Fibroblast of lung (primary cell): ENCODE results near the gene SLC26A1. TPM values are rescaled to one million over a fixed set of nuclear protein-coding genes. Genes with fewer than 3 reads are reported as not detected.

ENCODE experiments used
- DNase-seq, 2 donors: peaks; one replicate each; pipeline versions ENCODE4 v3.0.0 to v3.0.0-alpha.2; 2010; ENCODE audit warnings: low read depth in 2 of 2
- H2AFZ ChIP-seq: 2 replicates; pipeline ENCODE4 v1.5.1; 2012; ENCODE audit warnings: low read length, control low read depth, inconsistent platforms
- H3K27ac ChIP-seq: 2 replicates; pipeline ENCODE4 v1.5.1; 2011; ENCODE audit warnings: low read length, control low read depth; ENCODE audit not compliant: insufficient read depth
- H3K27me3 ChIP-seq: 2 replicates; pipeline ENCODE4 v1.5.1; 2011; ENCODE audit warnings: mild to moderate bottlenecking, low read length; ENCODE audit not compliant: control insufficient read depth, insufficient read depth
- H3K36me3 ChIP-seq: 2 replicates; pipeline ENCODE4 v1.5.1; 2011; ENCODE audit warnings: low read length; ENCODE audit not compliant: control insufficient read depth, insufficient read depth
- H3K4me1 ChIP-seq: 2 replicates; pipeline ENCODE4 v1.5.1; 2011; ENCODE audit warnings: low read length; ENCODE audit not compliant: control insufficient read depth, insufficient read depth; ENCODE audit errors: extremely low read depth
- H3K4me2 ChIP-seq: 2 replicates; pipeline ENCODE4 v1.5.1; 2011; ENCODE audit warnings: low read length, control low read depth; ENCODE audit not compliant: insufficient read depth; ENCODE audit errors: extremely low read depth
- H3K4me3 ChIP-seq, 4 experiments: fragments of 200-600 bp in 1 of 4; sonication (generic) in 1 of 4; replicated peaks in 1 of 4; 2 replicates each; pipeline ENCODE4 v1.5.1; 2011 to 2016; ENCODE audit warnings: low read length in 4 of 4, low read depth in 3 of 4, mild to moderate bottlenecking in 3 of 4, control low read depth in 2 of 4, inconsistent platforms in 1 of 4, mixed read lengths in 1 of 4; ENCODE audit not compliant: insufficient read depth in 1 of 4; ENCODE audit errors: control extremely low read depth in 1 of 4
- H3K79me2 ChIP-seq: 2 replicates; pipeline ENCODE4 v1.5.1; 2012; ENCODE audit warnings: mild to moderate bottlenecking, low read length, inconsistent platforms; ENCODE audit not compliant: control insufficient read depth, insufficient read depth
- H3K9ac ChIP-seq: 2 replicates; pipeline ENCODE4 v1.5.1; 2011; ENCODE audit warnings: mild to moderate bottlenecking, low read length, control low read depth; ENCODE audit not compliant: insufficient read depth
- H3K9me3 ChIP-seq: 2 replicates; pipeline ENCODE4 v1.5.1; 2012; ENCODE audit warnings: low read depth, low read length; ENCODE audit not compliant: control insufficient read depth, insufficient read depth
- H4K20me1 ChIP-seq: 2 replicates; pipeline ENCODE4 v1.5.1; 2011; ENCODE audit warnings: low read length; ENCODE audit not compliant: control insufficient read depth, insufficient read depth; ENCODE audit errors: extremely low read depth
- EZH2 ChIP-seq: IDR thresholded peaks from 2 replicates; pipeline ENCODE4 v1.5.1; 2012; ENCODE audit warnings: low read length, control low read depth, mild to moderate bottlenecking; ENCODE audit errors: missing control alignments
- polyA plus RNA-seq, 2 donors: library from polyadenylated mRNA; depleted of rRNA in 1 of 2; stranded (reverse) in 1 of 2; unstranded in 1 of 2; fragments of >200 nt; gene quantifications; 2 replicates each; pipeline ENCODE4 v1.2.1, GENCODE V29; 2011 to 2012; ENCODE audit warnings: missing spikeins in 1 of 2
- total RNA-seq: library from RNA; depleted of rRNA; stranded (reverse); fragments of >200 nt; gene quantifications from 2 replicates; pipeline ENCODE4 v1.2.1, GENCODE V29; 2014
- TF ChIP-seq, protein P1 (sequence below), 2 donors: IDR thresholded peaks in 1 of 2; conservative IDR thresholded peaks in 1 of 2; 1 replicate in 1 of 2; 2 replicates in 1 of 2; pipeline ENCODE4 v1.5.1; 2011 to 2012; ENCODE audit warnings: low read length in 2 of 2, control low read depth in 1 of 2, inconsistent platforms in 1 of 2, low read depth in 1 of 2, mild to moderate bottlenecking in 1 of 2

Gene SLC26A1
- total and polyA plus RNA-seq, 2 donors (not counting 1 experiment from before 2014, with no cell fraction given): 0.05 to 0.33 TPM

GRCh38 chr4:957231-957580 is 36.0 kb downstream of the SLC26A1 start:
- H3K36me3 ChIP-seq: peaks cover 12% of the 10 kb centered on the region

DNA sequence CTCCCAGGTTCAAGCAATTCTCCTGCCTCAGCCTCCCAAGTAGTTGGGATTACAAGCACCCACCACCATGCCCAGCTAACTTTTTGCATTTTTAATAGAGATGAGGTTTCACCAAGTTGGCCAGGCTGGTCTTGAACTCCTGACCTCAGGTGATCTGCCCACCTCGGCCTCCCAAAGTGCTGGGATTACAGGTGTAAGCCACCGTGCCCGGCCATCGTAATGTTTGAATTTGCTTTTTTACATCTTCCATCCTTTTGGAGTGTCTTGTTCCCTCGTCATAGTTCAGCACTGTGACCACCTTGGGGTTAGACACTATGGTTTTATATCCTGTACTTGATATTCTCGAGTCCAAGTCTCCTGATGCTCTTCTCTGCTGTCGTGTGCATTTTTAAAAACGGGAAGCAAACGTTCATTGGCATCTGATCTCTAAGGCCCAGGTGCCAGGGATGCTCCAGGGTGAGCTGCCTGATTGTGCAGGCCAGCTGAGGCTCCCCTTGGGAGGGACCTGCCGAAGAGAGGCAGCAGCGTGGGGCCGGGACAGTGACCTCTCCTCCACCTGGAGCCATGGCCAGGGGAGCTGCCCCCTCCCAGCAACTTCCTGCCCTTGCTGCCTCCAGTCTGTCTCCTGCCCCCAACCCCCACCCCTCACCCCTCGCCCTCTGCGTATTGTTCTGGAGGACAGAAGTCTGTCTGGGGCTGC is 36.5 kb downstream of the SLC26A1 start:
- no peaks in the 10 kb centered on the region for H3K4me1 ChIP-seq
- no peak overlapping the region for H3K4me3 ChIP-seq
- TF ChIP-seq EZH2: no peak
- TF ChIP-seq, protein P1, sequence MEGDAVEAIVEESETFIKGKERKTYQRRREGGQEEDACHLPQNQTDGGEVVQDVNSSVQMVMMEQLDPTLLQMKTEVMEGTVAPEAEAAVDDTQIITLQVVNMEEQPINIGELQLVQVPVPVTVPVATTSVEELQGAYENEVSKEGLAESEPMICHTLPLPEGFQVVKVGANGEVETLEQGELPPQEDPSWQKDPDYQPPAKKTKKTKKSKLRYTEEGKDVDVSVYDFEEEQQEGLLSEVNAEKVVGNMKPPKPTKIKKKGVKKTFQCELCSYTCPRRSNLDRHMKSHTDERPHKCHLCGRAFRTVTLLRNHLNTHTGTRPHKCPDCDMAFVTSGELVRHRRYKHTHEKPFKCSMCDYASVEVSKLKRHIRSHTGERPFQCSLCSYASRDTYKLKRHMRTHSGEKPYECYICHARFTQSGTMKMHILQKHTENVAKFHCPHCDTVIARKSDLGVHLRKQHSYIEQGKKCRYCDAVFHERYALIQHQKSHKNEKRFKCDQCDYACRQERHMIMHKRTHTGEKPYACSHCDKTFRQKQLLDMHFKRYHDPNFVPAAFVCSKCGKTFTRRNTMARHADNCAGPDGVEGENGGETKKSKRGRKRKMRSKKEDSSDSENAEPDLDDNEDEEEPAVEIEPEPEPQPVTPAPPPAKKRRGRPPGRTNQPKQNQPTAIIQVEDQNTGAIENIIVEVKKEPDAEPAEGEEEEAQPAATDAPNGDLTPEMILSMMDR (conservative IDR thresholded peaks at IDR 0.05 in 1 of 2, IDR thresholded peaks at IDR 0.05 in 1 of 2; ENCODE audit: low read depth in 1 of 2, low read length in 2 of 2): no peak
- no peak for DNase-seq
- H3K79me2 ChIP-seq: no peaks in the 10 kb centered on the region
- H3K27me3 ChIP-seq: no peaks in the 10 kb centered on the region
- H3K27ac ChIP-seq: no peak overlapping the region
- no peaks in the 10 kb centered on the region for H4K20me1 ChIP-seq
- H2AFZ ChIP-seq: no peak overlapping the region
- no peak overlapping the region for H3K9ac ChIP-seq
- no peak overlapping the region for H3K4me2 ChIP-seq
- no peaks in the 10 kb centered on the region for H3K9me3 ChIP-seq
- peaks cover 11% of the 10 kb centered on the region for H3K36me3 ChIP-seq

More at GRCh38 chr4:957231-957580, 36.0 kb downstream of the SLC26A1 start:
- H3K27me3 ChIP-seq: no peaks in the 10 kb centered on the region
- no peak overlapping the region for H3K4me3 ChIP-seq
- H3K4me2 ChIP-seq: no peak overlapping the region
- no peak for TF ChIP-seq EZH2
- TF ChIP-seq, protein P1 (conservative IDR thresholded peaks at IDR 0.05 in 1 of 2, IDR thresholded peaks at IDR 0.05 in 1 of 2; ENCODE audit: low read depth in 1 of 2, low read length in 2 of 2): no peak
- no peak for DNase-seq
- no peaks in the 10 kb centered on the region for H3K4me1 ChIP-seq
- no peak overlapping the region for H3K9ac ChIP-seq
- no peaks in the 10 kb centered on the region for H4K20me1 ChIP-seq
- no peak overlapping the region for H2AFZ ChIP-seq
- H3K79me2 ChIP-seq: no peaks in the 10 kb centered on the region
- H3K27ac ChIP-seq: no peak overlapping the region
- no peaks in the 10 kb centered on the region for H3K9me3 ChIP-seq

DNA sequence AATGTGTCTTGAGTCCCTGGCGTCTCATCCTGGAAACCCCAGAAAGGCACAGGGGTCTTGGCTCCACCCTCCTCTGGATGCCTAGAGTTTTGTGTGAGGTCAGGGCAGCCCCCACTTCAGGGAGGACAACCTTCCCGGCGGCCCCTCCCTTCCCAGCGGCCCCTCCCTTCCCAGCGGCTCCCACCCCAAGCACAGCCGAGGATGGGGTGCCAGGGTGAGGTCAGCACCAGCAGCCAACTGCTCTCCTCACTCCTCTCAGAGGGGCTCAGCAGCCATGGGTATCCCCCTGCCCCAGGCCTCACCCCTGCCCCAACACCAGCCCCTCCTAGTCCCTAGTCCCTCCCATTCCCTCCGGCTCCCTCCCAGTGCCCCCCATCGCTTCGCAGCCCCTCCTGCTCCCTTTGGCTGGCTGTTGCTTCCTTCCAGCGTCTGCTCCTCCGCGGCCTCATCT is 37.2 kb downstream of the SLC26A1 start:
- no peak overlapping the region for H3K4me3 ChIP-seq
- no peaks in the 10 kb centered on the region for H3K27me3 ChIP-seq
- no peak for DNase-seq
- H3K9me3 ChIP-seq: no peaks in the 10 kb centered on the region
- no peak overlapping the region for H3K27ac ChIP-seq
- no peaks in the 10 kb centered on the region for H3K4me1 ChIP-seq
- H3K4me2 ChIP-seq: no peak overlapping the region
- H3K36me3 ChIP-seq: peaks cover 9% of the 10 kb centered on the region
- H3K9ac ChIP-seq: no peak overlapping the region
- H3K79me2 ChIP-seq: no peaks in the 10 kb centered on the region
- TF ChIP-seq, protein P1 (conservative IDR thresholded peaks at IDR 0.05 in 1 of 2, IDR thresholded peaks at IDR 0.05 in 1 of 2; ENCODE audit: low read depth in 1 of 2, low read length in 2 of 2): no peak
- TF ChIP-seq EZH2: no peak
- H2AFZ ChIP-seq: no peak overlapping the region
- no peaks in the 10 kb centered on the region for H4K20me1 ChIP-seq
